Subcutaneous adipose tissue (tissue), 4 donors: ENCODE measurements around the gene CHST6. TPM values are rescaled to one million over a fixed set of nuclear protein-coding genes. Genes with fewer than 3 reads are reported as not detected.

Experiments
- total RNA-seq, 4 donors: library from RNA; depleted of rRNA; stranded (reverse); fragments of >200 nt; gene quantifications; one replicate each; pipeline ENCODE4 v1.1.0, GENCODE V29; 2016
- TF ChIP-seq, protein P1 (sequence below): fragments of 450-650 bp; IDR thresholded peaks from one replicate; pipeline ENCODE4 v1.5.1; 2016; ENCODE audit warnings: low read depth, mild to moderate bottlenecking, control low read depth, antibody characterized with exemption, moderate library complexity

CHST6 gene
- total RNA-seq, 4 donors from 2014 or later = not detected

DNA sequence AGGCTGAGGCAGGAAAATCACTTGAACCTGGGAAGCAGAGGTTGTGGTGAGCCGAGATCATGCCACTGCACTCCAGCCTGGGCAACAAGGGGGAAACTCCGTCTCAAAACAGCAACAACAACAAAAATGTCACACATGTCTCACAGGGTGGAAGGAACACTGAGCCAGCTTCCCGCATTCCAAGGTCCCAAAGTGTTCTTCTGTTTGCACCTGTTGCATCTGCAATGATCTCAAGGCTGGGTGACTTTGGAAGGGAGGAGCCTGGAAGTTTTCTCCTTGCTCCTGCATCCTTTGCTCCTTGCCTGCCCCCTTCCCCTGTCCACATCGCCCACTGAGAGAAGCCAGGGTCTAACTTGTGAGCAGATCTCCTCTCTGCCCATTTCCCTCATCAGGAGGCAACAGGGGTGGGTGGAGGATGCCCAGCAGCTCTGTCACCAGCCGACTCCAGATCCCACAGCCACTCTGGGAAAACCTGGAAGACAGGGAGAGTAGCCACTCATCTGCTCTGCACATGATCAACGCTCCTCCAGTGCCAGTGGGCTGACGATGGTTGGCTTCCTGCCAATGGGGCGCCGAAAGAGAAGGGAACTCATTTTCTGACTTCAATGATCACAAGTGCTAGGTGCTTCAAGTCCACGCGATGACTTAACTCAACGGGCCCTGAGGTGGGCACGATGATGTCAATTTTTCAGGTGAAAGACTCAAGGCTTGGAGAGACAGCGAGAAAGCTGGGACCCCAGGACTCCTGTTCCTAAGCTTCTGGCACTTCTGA is 12.6 kb downstream of the CHST6 start:
- TF ChIP-seq, protein P1, sequence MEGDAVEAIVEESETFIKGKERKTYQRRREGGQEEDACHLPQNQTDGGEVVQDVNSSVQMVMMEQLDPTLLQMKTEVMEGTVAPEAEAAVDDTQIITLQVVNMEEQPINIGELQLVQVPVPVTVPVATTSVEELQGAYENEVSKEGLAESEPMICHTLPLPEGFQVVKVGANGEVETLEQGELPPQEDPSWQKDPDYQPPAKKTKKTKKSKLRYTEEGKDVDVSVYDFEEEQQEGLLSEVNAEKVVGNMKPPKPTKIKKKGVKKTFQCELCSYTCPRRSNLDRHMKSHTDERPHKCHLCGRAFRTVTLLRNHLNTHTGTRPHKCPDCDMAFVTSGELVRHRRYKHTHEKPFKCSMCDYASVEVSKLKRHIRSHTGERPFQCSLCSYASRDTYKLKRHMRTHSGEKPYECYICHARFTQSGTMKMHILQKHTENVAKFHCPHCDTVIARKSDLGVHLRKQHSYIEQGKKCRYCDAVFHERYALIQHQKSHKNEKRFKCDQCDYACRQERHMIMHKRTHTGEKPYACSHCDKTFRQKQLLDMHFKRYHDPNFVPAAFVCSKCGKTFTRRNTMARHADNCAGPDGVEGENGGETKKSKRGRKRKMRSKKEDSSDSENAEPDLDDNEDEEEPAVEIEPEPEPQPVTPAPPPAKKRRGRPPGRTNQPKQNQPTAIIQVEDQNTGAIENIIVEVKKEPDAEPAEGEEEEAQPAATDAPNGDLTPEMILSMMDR = no peak

DNA sequence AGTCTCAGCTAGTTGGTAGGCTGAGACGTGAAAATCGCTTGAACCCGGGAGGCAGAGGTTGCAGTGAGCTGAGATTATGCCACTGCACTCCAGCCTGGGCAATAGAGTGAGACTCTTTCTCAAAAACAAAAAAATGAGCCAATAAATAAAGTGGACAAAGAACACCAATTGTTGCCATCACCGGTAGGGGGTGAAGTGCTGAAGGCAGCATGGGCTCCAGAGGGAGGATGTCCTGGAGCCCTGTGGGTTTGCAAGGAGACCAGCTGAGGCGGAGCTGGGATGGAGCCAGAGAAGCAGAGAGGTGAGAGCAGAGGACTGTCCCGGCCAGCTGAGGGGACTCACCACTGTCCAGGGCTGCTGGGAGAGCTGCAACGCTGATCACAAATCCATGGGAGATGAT is 13.8 kb downstream of the CHST6 start:
- TF ChIP-seq, protein P1 = no peak

DNA sequence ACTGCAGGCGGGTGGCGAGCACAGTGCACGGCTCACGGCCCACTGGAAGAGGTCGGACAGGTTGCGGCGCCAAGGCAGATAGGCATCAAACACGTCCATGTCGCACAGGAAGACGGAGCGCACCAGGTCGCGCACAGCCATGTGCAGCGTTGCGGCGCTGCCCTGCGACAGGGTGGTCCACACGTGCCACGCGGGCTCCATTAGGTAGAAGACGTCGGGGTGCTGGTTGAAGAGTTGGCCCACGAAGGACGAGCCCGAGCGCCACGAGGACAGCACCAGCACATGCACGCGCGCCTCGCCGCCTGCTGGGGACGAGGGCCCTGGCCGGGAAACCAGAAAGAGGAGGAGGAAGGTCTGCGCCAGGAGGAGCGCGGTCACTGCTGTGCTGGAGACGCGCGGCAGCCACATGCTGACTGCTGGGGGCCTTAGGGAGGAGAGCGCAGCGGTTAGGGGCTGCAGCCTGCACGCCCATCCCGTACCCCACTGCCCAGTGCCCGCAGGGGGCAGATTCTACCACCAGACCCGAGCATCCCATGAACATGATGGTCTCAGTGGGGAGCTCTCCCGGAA is 15.7 kb downstream of the CHST6 start:
- TF ChIP-seq, protein P1 = no peak

DNA sequence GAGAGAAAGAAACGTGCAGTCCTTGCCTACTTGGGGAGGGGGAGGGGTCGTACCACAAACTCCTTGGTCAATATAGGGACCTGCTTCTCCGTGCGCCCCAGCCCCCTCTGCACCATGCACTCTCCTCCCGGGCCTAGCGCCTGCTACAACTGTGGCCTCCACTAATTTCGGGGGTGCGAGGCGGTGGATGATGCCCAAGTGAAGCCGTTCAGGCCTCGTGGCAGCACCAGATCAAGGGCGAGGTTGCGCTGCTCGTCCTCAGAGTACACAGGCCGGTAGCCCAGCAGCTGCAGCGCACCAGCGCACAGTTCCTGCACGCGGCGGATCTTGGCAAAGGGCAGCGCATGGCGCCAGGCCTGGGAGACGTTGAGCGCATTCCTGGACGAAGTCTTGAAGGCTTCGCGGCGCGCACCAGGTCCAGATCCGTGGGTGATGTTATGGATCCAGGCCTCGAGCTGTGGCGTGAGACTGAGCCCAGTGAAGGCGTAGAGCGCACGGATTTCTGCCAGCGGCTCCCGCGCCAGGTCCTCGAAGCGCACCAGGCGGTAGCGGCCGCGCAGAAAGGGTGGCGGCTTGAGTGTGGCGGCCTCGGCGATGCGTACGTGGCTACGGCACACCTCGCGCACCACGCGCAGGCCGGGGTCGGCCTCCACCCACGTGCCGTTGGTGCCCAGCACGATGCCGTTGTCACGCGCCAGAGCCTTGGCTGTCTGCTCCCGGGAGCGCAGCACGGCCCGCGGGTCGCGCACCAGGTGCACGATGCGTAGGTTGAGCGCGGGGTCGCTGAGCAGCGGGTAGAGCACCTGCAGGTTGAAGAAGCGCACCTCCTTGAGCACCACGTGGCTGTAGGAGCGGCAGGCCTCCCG is 16.5 kb downstream of the CHST6 start:
- TF ChIP-seq, protein P1 = no peak

DNA sequence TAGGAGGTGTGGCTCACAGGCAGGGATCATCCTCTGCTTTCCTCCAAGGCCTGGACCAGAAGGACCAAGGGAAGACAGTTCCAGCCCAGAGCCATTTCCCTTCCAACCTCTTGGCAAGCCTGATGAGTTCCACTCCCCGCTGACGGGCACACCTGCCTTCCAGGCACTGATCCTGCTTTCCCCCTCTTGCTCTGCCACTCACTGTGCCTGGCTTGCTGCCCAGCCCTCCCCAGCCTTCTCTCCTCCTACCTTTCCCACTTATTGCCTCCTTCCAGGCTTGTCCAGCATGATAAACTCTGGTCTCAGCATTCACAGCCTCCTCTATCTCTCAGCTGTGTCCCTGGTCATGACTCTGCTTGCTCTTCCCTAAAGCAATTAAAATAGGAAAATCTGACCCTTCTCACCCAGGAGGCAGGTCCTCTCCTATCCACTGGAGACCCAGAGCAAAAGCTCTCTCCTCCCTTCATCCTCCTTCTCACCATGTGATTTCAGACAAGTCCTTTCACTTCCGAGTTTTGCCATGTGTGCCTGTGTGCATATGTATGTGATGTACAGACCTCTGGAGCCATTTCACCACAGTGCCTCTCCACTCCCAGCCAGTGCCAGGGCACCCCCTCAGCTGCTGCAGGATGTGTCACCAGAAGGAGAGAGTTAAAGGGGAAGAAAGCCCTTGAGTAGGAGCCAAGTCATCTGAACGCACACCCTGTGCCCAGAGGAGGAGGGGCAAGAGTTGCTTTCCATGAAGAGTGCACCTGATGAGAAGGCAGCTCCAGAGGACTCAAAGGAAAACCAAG is 17.4 kb downstream of the CHST6 start:
- TF ChIP-seq, protein P1 = no peak

DNA sequence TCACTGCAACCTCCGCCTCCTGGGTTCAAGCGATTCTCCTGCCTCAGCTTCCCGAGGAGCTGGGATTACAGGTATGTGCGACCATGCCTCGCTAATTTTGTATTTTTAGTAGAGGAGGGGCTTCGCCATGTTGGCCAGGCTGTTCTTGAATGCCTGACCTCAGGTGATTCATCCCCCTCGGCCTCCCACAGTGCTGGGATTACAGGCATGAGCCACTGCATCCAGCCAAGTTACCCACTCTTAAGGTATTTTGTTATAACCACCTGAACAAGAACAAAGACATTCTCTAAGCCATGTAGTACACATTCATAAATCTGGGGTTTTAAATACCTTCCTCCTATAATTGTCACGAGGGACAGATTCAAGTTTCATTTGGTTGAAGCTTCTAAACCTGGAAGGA is 18.4 kb downstream of the CHST6 start:
- TF ChIP-seq, protein P1 = no peak
